Measurements from ENCODE around the gene FBXL19. TPM values are rescaled to one million over a fixed set of nuclear protein-coding genes. Genes with fewer than 3 reads are reported as not detected.

Gene FBXL19
- total RNA-seq, 1 donor from 2014 or later = 19.4 TPM

GRCh38 chr16:30980434-30980833, 57.1 kb downstream of the FBXL19 start:
- Mint-ChIP-seq H3K36me3 (ENCODE audit: low read depth) (peaks cover 25% of the 10 kb centered on the region), H3K9me3 (ENCODE audit: low read depth) (no peaks in the 10 kb centered on the region), H3K4me3 (ENCODE audit: unreplicated experiment) (no peak overlapping the region), H3K27me3 (ENCODE audit: low read depth) (no peaks in the 10 kb centered on the region), H3K4me1 (ENCODE audit: low read depth) (peaks cover 6% of the 10 kb centered on the region), H3K27ac (ENCODE audit: unreplicated experiment) (no peak overlapping the region)
- TF ChIP-seq CTCF (IDR thresholded peaks at IDR 0.05) = no peak
- no peak for DNase-seq (ENCODE audit: low spot score)

GRCh38 chr16:30980959-30981358, 57.6 kb downstream of the FBXL19 start:
- Mint-ChIP-seq H3K9me3 (ENCODE audit: low read depth) (no peaks in the 10 kb centered on the region), H3K4me1 (ENCODE audit: low read depth) (peaks cover 9% of the 10 kb centered on the region), H3K27ac (ENCODE audit: unreplicated experiment) (no peak overlapping the region), H3K27me3 (ENCODE audit: low read depth) (no peaks in the 10 kb centered on the region), H3K36me3 (ENCODE audit: low read depth) (peaks cover 21% of the 10 kb centered on the region), H3K4me3 (ENCODE audit: unreplicated experiment) (no peak overlapping the region)
- TF ChIP-seq CTCF (IDR thresholded peaks at IDR 0.05) = no peak
- no peak for DNase-seq (ENCODE audit: low spot score)

GRCh38 chr16:30982548-30983288, 59.3 kb downstream of the FBXL19 start:
- no peaks in the 10 kb centered on the region for H3K27me3 Mint-ChIP-seq (ENCODE audit: low read depth)
- peaks cover 9% of the 10 kb centered on the region for H3K4me1 Mint-ChIP-seq (ENCODE audit: low read depth)
- H3K4me3 Mint-ChIP-seq (ENCODE audit: unreplicated experiment) = no peak overlapping the region
- DNase-seq (ENCODE audit: low spot score) = no peak
- no peak for TF ChIP-seq CTCF (IDR thresholded peaks at IDR 0.05)
- H3K27ac Mint-ChIP-seq (ENCODE audit: unreplicated experiment) = no peak overlapping the region
- peaks cover 18% of the 10 kb centered on the region for H3K36me3 Mint-ChIP-seq (ENCODE audit: low read depth)
- H3K9me3 Mint-ChIP-seq (ENCODE audit: low read depth) = no peaks in the 10 kb centered on the region

- H3K36me3 Mint-ChIP-seq (ENCODE audit: low read depth) = peaks cover 18% of the 10 kb centered on the region
- DNase-seq (ENCODE audit: low spot score) = no peak
- no peaks in the 10 kb centered on the region for H3K27me3 Mint-ChIP-seq (ENCODE audit: low read depth)
- no peak overlapping the region for H3K27ac Mint-ChIP-seq (ENCODE audit: unreplicated experiment)
- TF ChIP-seq CTCF (IDR thresholded peaks at IDR 0.05) = no peak
- peaks cover 9% of the 10 kb centered on the region for H3K4me1 Mint-ChIP-seq (ENCODE audit: low read depth)
- H3K9me3 Mint-ChIP-seq (ENCODE audit: low read depth) = no peaks in the 10 kb centered on the region
- no peak overlapping the region for H3K4me3 Mint-ChIP-seq (ENCODE audit: unreplicated experiment)
These were observed 60.0 kb downstream of the FBXL19 start for GRCh38 chr16:30983289-30983889.

GRCh38 chr16:30983898-30984610, 60.7 kb downstream of the FBXL19 start:
- no peaks in the 10 kb centered on the region for H3K27me3 Mint-ChIP-seq (ENCODE audit: low read depth)
- H3K36me3 Mint-ChIP-seq (ENCODE audit: low read depth) = peaks cover 12% of the 10 kb centered on the region
- no peak overlapping the region for H3K27ac Mint-ChIP-seq (ENCODE audit: unreplicated experiment)
- no peaks in the 10 kb centered on the region for H3K9me3 Mint-ChIP-seq (ENCODE audit: low read depth)
- no peak overlapping the region for H3K4me3 Mint-ChIP-seq (ENCODE audit: unreplicated experiment)
- DNase-seq (ENCODE audit: low spot score) = no peak
- TF ChIP-seq CTCF (IDR thresholded peaks at IDR 0.05) = no peak
- H3K4me1 Mint-ChIP-seq (ENCODE audit: low read depth) = peaks cover 9% of the 10 kb centered on the region

Data from chondrocyte (in vitro differentiated cells).